ENCODE data around the gene GPR157.
"Not testable (repeated sequence)": the region's sequence is repeated elsewhere in the genome, so short reads cannot be mapped to it uniquely, and the experiment has no call there.

GPR157 gene

DNA sequence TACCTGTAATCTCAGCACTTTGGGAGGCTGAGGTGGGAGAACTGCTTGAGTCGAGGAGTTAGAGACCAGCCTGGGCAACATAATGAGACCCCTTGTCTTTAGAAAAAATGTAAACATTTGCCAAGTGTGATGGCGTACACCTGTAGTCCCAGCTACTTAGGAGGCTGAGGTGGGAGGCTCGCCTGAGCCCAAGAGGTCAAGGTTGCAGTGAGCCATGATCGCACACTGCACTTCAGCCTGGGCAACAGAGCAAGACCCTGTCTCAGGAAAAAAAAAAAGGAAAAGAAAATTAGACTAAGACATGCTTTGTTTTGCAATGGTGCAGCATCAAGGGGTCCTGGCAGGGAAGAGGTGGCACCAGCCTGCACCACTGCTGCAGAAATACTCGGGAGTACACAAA lies 16.8 kb upstream of the GPR157 start:
- no peak for DNase-seq

DNA sequence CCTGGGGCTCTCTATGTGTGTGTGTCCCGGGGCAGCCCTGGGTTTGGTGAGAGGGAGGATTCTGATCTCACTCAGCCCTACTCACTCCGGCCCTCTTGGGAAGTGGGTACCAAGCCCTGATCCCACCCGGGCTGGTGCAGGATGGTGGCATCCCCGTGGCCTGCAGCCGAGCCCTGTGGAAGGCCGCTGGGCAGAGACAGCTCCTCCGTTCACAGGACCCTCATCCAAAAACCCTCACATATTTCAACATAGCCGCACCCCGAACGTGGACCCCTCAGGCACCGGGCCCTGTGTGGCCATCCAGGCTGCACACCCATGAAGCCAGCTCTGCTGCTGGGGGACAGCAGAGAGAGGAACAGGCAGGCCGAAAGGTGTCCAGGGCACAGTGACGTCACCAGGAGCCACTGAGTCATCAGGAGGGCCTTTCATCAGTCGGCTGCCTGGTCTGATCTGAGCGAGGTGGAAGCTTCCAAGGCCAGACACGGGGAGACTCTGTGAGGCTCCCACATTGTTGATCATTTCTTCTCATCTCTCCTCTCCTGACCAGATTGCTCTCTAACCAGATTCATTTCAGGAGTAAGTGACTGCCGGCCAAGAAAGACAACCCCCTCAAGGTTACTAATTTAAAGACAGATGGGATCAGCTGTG lies 16.2 kb upstream of the GPR157 start:
- no peak for DNase-seq

- DNase-seq, result not testable (repeated sequence)
These were observed 15.6 kb upstream of the GPR157 start for GRCh38 chr1:9144494-9144893.

DNA sequence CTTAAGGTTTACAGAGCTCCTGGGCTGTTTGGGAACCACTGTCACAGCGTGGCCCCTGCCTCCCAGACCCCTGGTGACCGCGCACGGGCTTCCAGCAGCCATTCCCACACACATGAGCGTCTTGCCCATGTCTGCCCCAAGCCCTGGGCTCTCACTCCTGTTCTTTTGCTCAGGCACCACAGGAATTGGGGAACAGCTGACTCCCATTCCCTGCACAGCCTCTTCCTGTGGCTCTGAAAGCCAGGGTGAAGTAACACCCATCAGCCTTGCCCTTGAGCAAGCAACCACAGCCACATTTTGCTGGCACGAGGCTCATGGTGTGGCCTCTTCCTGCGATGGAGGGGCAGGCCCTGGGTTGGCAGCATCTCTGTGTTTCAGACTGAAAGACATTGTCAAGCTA lies 14.3 kb upstream of the GPR157 start:
- DNase-seq, result no peak

DNA sequence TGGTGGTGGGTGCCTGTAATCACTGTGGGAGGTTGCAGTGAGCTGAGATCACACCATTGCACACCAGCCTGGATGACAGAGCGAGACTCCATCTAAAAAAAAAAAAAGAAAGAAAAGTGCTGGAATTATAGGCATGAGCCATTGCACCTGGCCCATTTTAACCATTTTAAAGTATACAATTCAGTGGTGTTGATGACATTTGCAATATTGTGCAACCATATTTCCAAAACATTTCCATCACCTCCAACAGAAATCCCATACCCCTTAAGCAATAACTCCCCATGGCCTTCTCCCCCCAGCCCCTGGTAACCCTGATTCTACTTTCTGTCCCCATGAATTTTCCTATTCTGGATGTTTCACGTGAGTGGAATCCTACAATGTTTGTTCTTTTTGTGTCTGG lies 11.0 kb upstream of the GPR157 start:
- DNase-seq, result no peak

GRCh38 chr1:9136932-9137331 lies 8.0 kb upstream of the GPR157 start:
- no peak for DNase-seq

DNA sequence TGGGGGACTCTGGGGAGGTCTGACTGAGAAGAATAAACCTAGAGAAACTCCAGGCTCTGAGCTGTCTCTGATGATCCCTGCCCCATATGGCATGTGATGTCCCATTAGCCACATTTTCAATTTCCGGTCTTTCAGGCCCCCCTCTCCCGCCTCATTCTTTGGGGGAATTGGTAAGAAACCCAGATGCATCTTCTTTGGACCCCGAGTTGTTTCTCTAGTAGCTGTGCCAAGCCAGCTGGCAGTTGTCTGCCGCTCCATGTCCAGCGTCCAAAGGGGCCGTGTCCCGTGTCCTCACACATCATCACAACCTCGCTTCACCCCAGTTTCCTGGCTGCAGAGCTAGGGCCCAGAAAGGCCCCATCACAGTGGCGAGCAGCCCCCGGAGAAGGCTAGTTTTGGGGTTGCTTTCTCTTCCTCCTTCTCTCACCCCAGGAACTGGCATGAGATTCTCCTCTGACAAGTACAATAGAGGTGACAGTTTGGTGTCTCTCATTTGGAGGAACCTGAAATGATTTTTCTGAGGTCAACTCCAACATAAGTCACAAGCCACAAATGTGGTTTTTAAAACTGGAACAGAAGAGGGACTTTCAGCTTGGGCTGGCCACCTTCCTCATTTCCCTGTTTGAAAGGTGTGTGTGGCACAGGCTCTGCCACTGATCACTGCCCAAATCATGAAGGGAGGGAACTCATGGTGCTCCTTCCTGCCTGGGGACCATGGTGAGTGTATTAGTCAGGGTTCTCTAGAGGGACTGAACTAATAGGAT lies 6.4 kb upstream of the GPR157 start:
- DNase-seq, result no peak

- DNase-seq, result no peak
These were observed 5.1 kb upstream of the GPR157 start for GRCh38 chr1:9133870-9134585.

- peak; percentile 88 for DNase-seq
These were observed 552 bp upstream of the GPR157 start for GRCh38 chr1:9129266-9130041.

DNA sequence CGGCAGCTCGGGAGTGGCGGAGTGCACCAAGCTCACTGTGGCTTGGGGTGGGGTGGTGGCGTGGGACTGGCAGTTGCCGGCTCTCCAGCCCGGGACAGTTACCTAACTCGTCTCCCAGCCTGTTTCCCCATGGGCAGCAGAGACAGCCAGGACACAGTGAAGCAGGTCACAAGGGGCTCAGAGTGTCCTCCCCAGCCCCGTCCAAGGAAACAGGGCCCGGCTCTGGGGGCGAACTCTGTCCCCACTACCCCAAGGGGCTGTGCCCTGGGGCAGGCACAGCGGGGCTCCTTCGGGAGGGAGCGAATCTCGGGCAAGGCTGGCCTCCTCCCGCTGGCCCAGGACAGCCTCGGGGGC lies 759 bp downstream of the GPR157 start:
- DNase-seq, result no peak

DNA sequence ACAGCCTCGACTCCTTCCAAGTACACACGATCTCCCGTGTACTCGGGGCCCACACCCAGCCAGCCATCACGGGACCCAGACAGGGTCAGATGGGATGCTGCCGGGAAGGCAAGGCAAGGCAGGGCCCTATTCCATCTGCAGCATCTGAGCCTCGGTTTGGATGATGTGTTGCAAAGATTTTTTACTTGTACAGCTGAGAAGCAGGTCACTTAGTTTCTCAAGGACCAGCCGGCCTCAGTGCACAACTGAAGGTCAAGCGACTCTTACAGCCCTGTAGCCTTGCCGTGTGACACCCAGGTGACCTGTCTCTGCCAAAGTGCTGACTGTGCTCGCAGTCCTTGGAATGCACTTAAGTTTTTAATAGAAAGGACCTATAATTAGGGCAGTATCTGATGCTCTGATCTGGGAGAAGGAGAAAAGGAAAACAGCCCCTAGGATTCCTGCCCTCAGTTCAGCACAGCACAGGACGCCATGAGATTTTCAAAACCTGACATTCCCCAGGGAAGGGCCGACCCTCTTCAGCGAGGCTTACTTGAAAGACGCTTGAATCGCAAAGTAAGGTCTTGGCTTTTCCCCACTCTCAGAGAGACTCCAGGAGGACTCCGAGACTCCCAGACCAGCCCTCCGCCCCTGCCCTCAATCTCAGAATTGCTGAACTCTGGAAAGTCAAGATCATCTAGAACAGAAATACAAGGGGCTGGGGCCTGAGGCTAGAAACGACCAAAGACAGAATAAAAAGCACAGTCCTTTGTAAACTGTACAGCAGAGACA lies 1.3 kb downstream of the GPR157 start:
- no peak for DNase-seq

- no peak for DNase-seq
These were observed 2.4 kb downstream of the GPR157 start for GRCh38 chr1:9126511-9126910.

DNA sequence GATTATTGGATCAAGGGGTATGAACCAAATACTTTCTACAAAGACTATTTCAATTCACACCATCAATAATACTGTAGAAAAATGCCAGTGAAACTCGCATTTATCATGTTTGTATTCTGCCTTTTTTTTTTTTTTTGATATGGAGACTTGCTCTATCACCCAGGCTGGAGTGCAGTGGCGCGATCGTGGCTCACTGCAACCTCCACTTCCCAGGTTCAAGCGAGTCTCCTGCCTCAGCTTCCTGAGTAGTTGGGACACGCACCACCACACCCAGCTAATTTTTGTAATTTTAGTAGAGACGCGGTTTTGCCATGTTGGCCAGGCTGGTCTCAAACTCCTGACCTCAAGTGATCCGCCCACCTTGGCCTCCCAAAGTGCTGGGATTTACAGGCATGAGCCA lies 3.1 kb downstream of the GPR157 start:
- DNase-seq, result not testable (repeated sequence)

- no peak for DNase-seq
These were observed 3.6 kb downstream of the GPR157 start for GRCh38 chr1:9125325-9125724.

DNA sequence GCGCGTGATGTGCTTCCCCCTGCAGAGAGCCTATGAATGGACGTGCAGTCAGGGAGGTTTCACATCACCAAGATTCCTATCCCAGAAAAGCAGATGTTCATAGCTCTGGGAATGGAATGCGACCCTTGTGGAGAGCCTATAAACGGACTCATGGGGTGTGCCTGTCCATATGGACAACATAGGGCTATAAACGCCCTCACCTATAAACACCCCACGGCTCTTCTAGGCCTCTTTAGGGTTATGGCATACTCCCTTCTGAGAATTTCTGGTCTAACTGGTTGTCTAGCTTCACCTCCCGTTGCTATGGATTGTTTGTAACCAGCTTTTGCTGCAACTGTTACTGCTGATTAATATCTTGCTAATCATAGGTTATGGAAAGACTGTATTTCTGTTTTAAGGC lies 4.5 kb downstream of the GPR157 start:
- DNase-seq, result not testable (repeated sequence)

DNA sequence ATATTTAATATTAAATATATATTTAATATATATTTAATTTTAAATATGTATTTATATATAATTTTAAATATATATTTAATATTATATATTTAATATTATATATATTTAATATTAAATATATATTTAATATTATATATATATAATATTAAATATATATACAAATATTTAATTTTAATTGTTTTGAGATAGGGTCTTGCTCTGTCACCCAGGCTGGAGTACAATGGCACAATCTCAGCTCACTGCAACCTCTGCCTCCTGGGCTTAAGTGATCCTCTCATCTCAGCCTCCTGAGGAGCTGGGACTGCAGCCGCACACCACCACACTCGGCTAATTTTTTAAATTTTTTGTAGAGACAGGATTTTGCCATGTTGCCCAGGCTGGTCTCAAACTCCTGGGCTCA lies 5.2 kb downstream of the GPR157 start:
- DNase-seq, result not testable (repeated sequence)

- peak; percentile 9 for DNase-seq
These were observed 7.1 kb downstream of the GPR157 start for GRCh38 chr1:9121496-9122409.

DNA sequence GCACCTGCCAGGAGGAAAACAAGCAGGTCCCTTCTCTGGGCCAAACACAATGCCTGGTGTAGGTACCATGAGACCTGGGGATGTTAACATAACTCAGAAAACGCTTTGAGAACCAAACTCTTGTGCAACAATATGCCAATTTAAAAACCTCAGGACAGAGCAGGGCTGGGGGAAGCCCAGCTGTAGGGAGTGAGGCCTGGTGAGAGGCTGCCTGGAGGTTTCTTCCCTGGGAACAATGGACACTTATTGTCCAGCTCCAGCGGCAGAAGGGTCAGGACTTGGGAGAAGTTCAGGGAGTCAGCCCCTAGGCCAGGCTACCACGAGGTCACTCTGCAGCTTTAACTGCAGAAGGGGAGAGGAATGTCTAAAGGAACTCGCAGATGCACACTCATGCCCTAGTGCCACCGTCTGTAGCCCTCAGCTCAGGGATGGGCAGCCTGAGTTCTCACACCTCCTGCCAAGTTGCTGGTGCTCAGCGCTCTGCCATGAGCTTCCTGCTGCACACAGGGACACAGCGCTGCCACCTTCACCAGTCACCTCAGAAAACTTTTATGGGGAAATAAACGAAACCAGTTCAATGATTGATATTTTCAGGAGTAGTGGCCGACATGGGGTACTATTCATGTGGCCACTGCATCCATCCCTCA lies 8.5 kb downstream of the GPR157 start:
- no peak for DNase-seq

DNA sequence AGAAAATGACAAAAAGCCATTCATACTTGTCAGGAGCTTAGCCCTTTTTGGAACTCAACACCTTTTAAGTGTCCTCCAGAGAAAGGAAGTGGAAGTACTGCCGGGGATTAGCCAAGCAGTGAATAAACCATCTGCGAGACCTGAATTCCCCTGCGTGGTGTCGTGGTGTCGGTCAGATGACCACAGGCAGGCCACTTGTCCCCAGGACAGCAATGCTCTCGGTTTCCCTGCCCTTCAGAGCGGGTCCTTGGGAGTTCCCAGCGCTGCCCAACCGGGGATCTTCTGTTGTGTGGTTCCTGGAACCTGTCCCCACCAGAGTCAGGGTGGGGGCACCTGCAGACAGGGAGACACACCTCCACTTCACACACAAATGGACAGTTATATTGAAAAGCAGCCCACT lies 9.2 kb downstream of the GPR157 start:
- no peak for DNase-seq

DNA sequence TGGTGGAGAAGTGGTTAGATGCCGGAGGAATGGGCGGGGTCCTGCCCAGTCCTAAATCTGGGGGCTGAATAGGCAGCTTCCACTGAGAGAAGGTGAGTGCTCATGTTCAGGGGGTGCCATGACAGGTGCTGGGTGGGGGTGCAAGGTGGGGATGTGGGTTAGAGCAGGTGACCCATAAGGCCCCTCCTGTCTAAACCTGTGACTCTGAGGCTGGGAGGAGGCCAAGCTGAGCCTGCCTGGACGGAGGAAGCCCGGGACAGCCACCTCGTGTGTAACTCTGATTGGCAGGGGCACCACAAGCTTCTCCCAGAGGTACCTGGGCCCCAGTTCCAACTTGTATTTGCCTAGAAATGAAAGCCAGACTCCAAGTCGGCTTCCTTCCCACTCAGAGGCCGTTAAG lies 10.7 kb downstream of the GPR157 start:
- DNase-seq, result no peak

All from effector CD8-positive, alpha-beta T cell (primary cell).